K562 (cell line): ENCODE data around the gene RPL3. TPM values are rescaled to one million over a fixed set of nuclear protein-coding genes. Genes with fewer than 3 reads are reported as not detected.

Source experiments
- ATAC-seq: fragments of 200-7000 bp; cut with Tn5 transposase; 3 replicates; pipeline ENCODE4 v1.9.1; 2020; ENCODE audit warnings: moderate library complexity
- BruUV-seq: library from RNA; stranded (reverse); fragments of 400-500 nt; replicated peaks from 2 replicates; lab custom pipeline; 2021; lab: Mats Ljungman, UMichigan
- CTCF ChIA-PET: fragments of 300-600 bp; formaldehyde crosslinking; extraction: SDS; loops from one replicate; lab custom pipeline; 2021; ENCODE audit warnings: low intra/inter-chr PET ratio; lab: Yijun Ruan, JAX
- POLR2A ChIA-PET: fragments of 300-600, 350-650 bp; sonication (Branson Sonifier 250); formaldehyde crosslinking; extraction: SDS; loops from one replicate; lab custom pipeline; 2021; ENCODE audit warnings: antibody characterized with exemption, inconsistent platforms; lab: Yijun Ruan, JAX
- DNase-seq, 4 experiments: peaks; one replicate each; pipeline versions ENCODE4 v3.0.0 to v3.0.0-alpha.2; 2011 to 2018; ENCODE audit warnings: low spot score in 3 of 4, mixed read lengths in 3 of 4; ENCODE audit errors: extremely low read depth in 1 of 4
- FAIRE-seq: peaks from 2 replicates; lab custom pipeline; 2011; peaks lifted over from hg19 to GRCh38; lab: Jason Lieb, UNC
- H2AFZ ChIP-seq: 2 replicates; pipeline ENCODE4 v1.6.0; 2011; ENCODE audit warnings: low read depth, low read length, control low read depth, inconsistent platforms
- H3K27ac ChIP-seq: fragments of 200-600 bp; 3 replicates; pipeline ENCODE4 v1.8.0; 2011; ENCODE audit warnings: low read depth, mild to moderate bottlenecking, control low read depth, inconsistent platforms, low read length, moderate library complexity, mixed read lengths; ENCODE audit errors: extremely low read depth
- H3K27me3 ChIP-seq, 2 experiments: fragments of 300-600 bp in 1 of 2; 2 replicates in 1 of 2; 3 replicates in 1 of 2; pipeline versions ENCODE4 v1.6.0 to v1.8.0; 2011; ENCODE audit warnings: inconsistent platforms in 2 of 2, low read length in 2 of 2, mild to moderate bottlenecking in 1 of 2, mixed read lengths in 1 of 2, moderate library complexity in 1 of 2; ENCODE audit not compliant: control insufficient read depth in 2 of 2, insufficient read depth in 2 of 2
- H3K36me3 ChIP-seq: fragments of 300-600 bp; 3 replicates; pipeline ENCODE4 v1.8.0; 2011; ENCODE audit warnings: mild to moderate bottlenecking, low read length, inconsistent platforms; ENCODE audit not compliant: control insufficient read depth, insufficient read depth
- H3K4me1 ChIP-seq, 2 experiments: fragments of 200-600 bp in 1 of 2; replicated peaks in 1 of 2; 2 replicates in 1 of 2; 3 replicates in 1 of 2; pipeline versions ENCODE4 v1.5.1 to v1.8.0; 2011; ENCODE audit warnings: inconsistent platforms in 2 of 2, low read length in 2 of 2, mild to moderate bottlenecking in 1 of 2, mixed read lengths in 1 of 2, moderate library complexity in 1 of 2; ENCODE audit not compliant: control insufficient read depth in 2 of 2, insufficient read depth in 2 of 2
- H3K4me2 ChIP-seq: 2 replicates; pipeline ENCODE4 v1.6.1; 2011; ENCODE audit warnings: low read length, control low read depth, inconsistent platforms, mixed read lengths; ENCODE audit not compliant: insufficient read depth
- H3K4me3 ChIP-seq: fragments of 200-600 bp; sonication (generic), shearing (Covaris generic); 2 replicates; pipeline ENCODE4 v1.5.1; 2016; ENCODE audit warnings: control low read depth, inconsistent platforms
- H3K79me2 ChIP-seq: fragments of 200-600 bp; 3 replicates; pipeline ENCODE4 v1.8.0; 2011; ENCODE audit warnings: low read length, inconsistent platforms; ENCODE audit not compliant: control insufficient read depth, insufficient read depth
- H3K9ac ChIP-seq, 2 experiments: 2 replicates each; pipeline versions ENCODE4 v1.6.0 to v1.6.1; 2011; ENCODE audit warnings: low read depth in 2 of 2, low read length in 2 of 2, control low read depth in 1 of 2, inconsistent platforms in 1 of 2, mild to moderate bottlenecking in 1 of 2, mixed read lengths in 1 of 2; ENCODE audit not compliant: insufficient read depth in 1 of 2
- H3K9me1 ChIP-seq: one replicate; pipeline ENCODE4 v1.6.0; 2011; ENCODE audit warnings: inconsistent platforms, mild to moderate bottlenecking, low read length, moderate library complexity; ENCODE audit not compliant: control insufficient read depth, insufficient read depth
- H3K9me3 ChIP-seq: replicated peaks from 2 replicates; pipeline ENCODE4 v1.5.1; 2011; ENCODE audit warnings: low read depth, low read length, inconsistent platforms; ENCODE audit not compliant: control insufficient read depth, insufficient read depth
- H4K20me1 ChIP-seq: replicated peaks from 2 replicates; pipeline ENCODE4 v1.6.1; 2011; ENCODE audit warnings: low read length, inconsistent platforms, mixed read lengths; ENCODE audit not compliant: control insufficient read depth, insufficient read depth
- ARID3B ChIP-seq: fragments of 250-450 bp; sonication (Bioruptor Pico); IDR thresholded peaks from 2 replicates; pipeline ENCODE4 v1.4.0; 2020; ENCODE audit warnings: borderline replicate concordance
- CBFA2T3 ChIP-seq: fragments of 450-650 bp; IDR thresholded peaks from 2 replicates; pipeline ENCODE4 v1.6.1; 2017
- DPF2 ChIP-seq: fragments of 450-650 bp; IDR thresholded peaks from 2 replicates; pipeline ENCODE4 v1.6.1; 2016
- EZH2 ChIP-seq: IDR thresholded peaks from 2 replicates; pipeline ENCODE4 v1.6.1; 2012; ENCODE audit warnings: low read depth, mild to moderate bottlenecking, inconsistent platforms, low read length, borderline replicate concordance
- HDAC1 ChIP-seq, 2 experiments: fragments of 450-650 bp; IDR thresholded peaks; 2 replicates each; pipeline ENCODE4 v1.6.1; 2016 to 2017; ENCODE audit warnings: inconsistent platforms in 1 of 2, mild to moderate bottlenecking in 1 of 2, moderate library complexity in 1 of 2
- NFE2 ChIP-seq: IDR thresholded peaks from 2 replicates; pipeline ENCODE4 v1.6.1; 2014; ENCODE audit warnings: antibody characterized with exemption, low read depth
- NFIC ChIP-seq: fragments of 450-650 bp; IDR thresholded peaks from 2 replicates; pipeline ENCODE4 v1.6.1; 2017; ENCODE audit warnings: mild to moderate bottlenecking, inconsistent platforms
- POLR3G ChIP-seq: IDR thresholded peaks from 2 replicates; pipeline ENCODE4 v1.6.1; 2011; ENCODE audit not compliant: insufficient read length, insufficient replicate concordance; ENCODE audit errors: extremely low read depth
- PRDM10 ChIP-seq: fragments of 450-650 bp; IDR thresholded peaks from 2 replicates; pipeline ENCODE4 v1.6.1; 2018; ENCODE audit not compliant: partially characterized antibody
- PTRF ChIP-seq: fragments of 450-650 bp; IDR thresholded peaks from 2 replicates; pipeline ENCODE4 v1.6.1; 2016; ENCODE audit warnings: mild to moderate bottlenecking, missing genetic modification characterization, missing compliant biosample characterization
- SFPQ ChIP-seq: fragments of 200-400 bp; formaldehyde crosslinking; IDR thresholded peaks from 2 replicates; pipeline ENCODE4 v1.6.1; 2017; ENCODE audit warnings: mild to moderate bottlenecking, low read depth, low read length, moderate library complexity
- SRSF7 ChIP-seq: fragments of 200-400 bp; formaldehyde crosslinking; optimal IDR thresholded peaks from 2 replicates; pipeline ENCODE3; 2017; ENCODE audit warnings: mild to moderate bottlenecking, low read depth, low read length
- TRIM28 ChIP-seq: fragments of 450-650 bp; IDR thresholded peaks from 2 replicates; pipeline ENCODE4 v1.6.1; 2017
- ZNF197 ChIP-seq: fragments of 200-800 bp; sonication (Bioruptor generic); IDR thresholded peaks from 2 replicates; pipeline ENCODE4 v1.6.1; 2016; ENCODE audit warnings: low read depth, missing genetic modification characterization, missing compliant biosample characterization
- ZNF41 ChIP-seq: fragments of 250-450 bp; sonication (Bioruptor Pico); conservative IDR thresholded peaks from 2 replicates; pipeline ENCODE4 v1.4.0; 2020; ENCODE audit warnings: mild to moderate bottlenecking
- WGBS: fragments of 100-300 bp; shearing (Covaris generic); methylation state at CpG from one replicate; pipeline ENCODE4 v1.1.6; 2016; ENCODE audit warnings: low coverage, mixed read lengths; ENCODE audit not compliant: insufficient coverage; ENCODE audit errors: missing lambda C conversion rate; 5-methylcytosine and 5-hydroxymethylcytosine counted together
- in situ Hi-C: fragments of 300-500 bp; cut with MboI; formaldehyde crosslinking; loops from 4 replicates; pipeline ENCODE4 v1.15.0; 2018; ENCODE audit warnings: inconsistent platforms, mixed read lengths
- intact Hi-C: fragments of 100-400 bp; cut with micrococcal nuclease; formaldehyde crosslinking; loops from 2 replicates; pipeline ENCODE4 v1.14.2; 2022
- polyA plus RNA-seq, 8 experiments: library from polyadenylated mRNA; depleted of rRNA in 4 of 8; stranded (reverse) in 5 of 8; unstranded in 3 of 8; fragments of >200 nt; fragmentation: Nextera tagmentation in 2 of 8; fragmentation: Illumina TruSeq in 1 of 8; extraction: Ambion mirVana in 2 of 8; extraction: Trizol in 1 of 8; gene quantifications; 2 replicates each; pipeline versions ENCODE4 v1.2.1 to v1.2.3, GENCODE V29; 2011 to 2014; ENCODE audit warnings: inconsistent platforms in 1 of 8, missing spikeins in 1 of 8
- total RNA-seq, 7 experiments: library from RNA; depleted of rRNA in 6 of 7; stranded (reverse); fragments of >200 nt in 6 of 7; fragmentation: Illumina TruSeq in 2 of 7; extraction: Trizol in 2 of 7; gene quantifications; 2 replicates each; pipeline versions ENCODE4 v1.2.1 to v1.2.3, GENCODE V29; 2011 to 2021; ENCODE audit warnings: low replicate concordance in 1 of 7

RPL3 gene
- total and polyA plus RNA-seq, 9 of the 15 experiments (the other 6 are each of a cell fraction or from before 2014, with no cell fraction given) = 1,624 to 4,066 (median 2,565) TPM

- Histone ChIP-seq H3K4me2 (peak overlapping the region; percentile 18; the same call in 1 of the 2 replicates), H3K9me3 (no peaks in the 10 kb centered on the region), H3K4me3 (no peak overlapping the region), H3K27me3 (no peaks in the 10 kb centered on the region), H3K79me2 (no peaks in the 10 kb centered on the region), H4K20me1 (no peaks in the 10 kb centered on the region), H3K4me1 (peaks cover 18 to 35% of the 10 kb centered on the region in 2 experiments; a peak in 4 of 5 replicates), H3K36me3 (no peaks in the 10 kb centered on the region), H3K27ac (peak overlapping the region; percentile 38; the same call in 2 of the 3 replicates), H2AFZ (0 out of 2 replicates have a peak overlapping the region, but pooled peaks have one; percentile 35), H3K9ac (peak overlapping the region; percentile 21 to 91; a peak in 3 of 4 replicates), H3K9me1 (no peaks in the 10 kb centered on the region)
- peak; percentile 44 for FAIRE-seq
- peak; percentile 39 to 45 (median 42) for DNase-seq
- peak; percentile 68 for ATAC-seq
- no TSS peak for BruUV-seq
- CTCF ChIA-PET = no interaction called here
- intact Hi-C loops = no loop called here
- in situ Hi-C loops = no loop called here
- POLR2A ChIA-PET = interaction anchor here (0.6 to 1.3 kb wide), 4 partner anchors 15 to 47 kb away, joined by 3 to 5 read pairs (median 4); no protein-coding TSS in a partner anchor
- WGBS = 12% methylated on average over 19 of the region's 19 CpGs
- TF ChIP-seq CBFA2T3 (peak; percentile 62), ZNF41 (CRISPR knock-in tag) (no peak), NFE2 (0 out of 2 replicates have a peak, but pooled peaks have one; percentile 23), POLR3G (no peak), TRIM28 (no peak), PTRF (tag) (no peak), NFIC (peak; percentile 26; the same call in 1 of the 2 replicates), EZH2 (no peak), SRSF7 (no peak), ZNF197 (CRISPR knock-in tag) (no peak), PRDM10 (peak; percentile 54), HDAC1 (IDR thresholded peaks at IDR 0.05) (no peak), ARID3B (CRISPR knock-in tag) (no peak), SFPQ (no peak), DPF2 (peak; percentile 41; the same call in 1 of the 2 replicates)
These were observed 44.5 kb upstream of the RPL3 start for GRCh38 chr22:39363751-39364515.
